ACC112 (cell line): ENCODE measurements around the gene POLR3A.
"Not testable (repeated sequence)": the region's sequence is repeated elsewhere in the genome, so short reads cannot be mapped to it uniquely, and the experiment has no call there.

ENCODE experiments used
- H2AFZ ChIP-seq: fragments of 200-600 bp; sonication (generic); one replicate; pipeline ENCODE4 v1.6.0; 2017; ENCODE audit warnings: antibody characterized with exemption, low read length; ENCODE audit not compliant: unreplicated experiment
- H3K27ac ChIP-seq: fragments of 200-600 bp; sonication (generic); 2 replicates; pipeline ENCODE4 v1.5.1; 2014; ENCODE audit warnings: low read depth, mild to moderate bottlenecking, antibody characterized with exemption, low read length, moderate library complexity
- H3K27me3 ChIP-seq: fragments of 200-600 bp; sonication (generic); 2 replicates; pipeline ENCODE4 v1.6.1; 2014; ENCODE audit warnings: mild to moderate bottlenecking, antibody characterized with exemption, low read length, moderate library complexity, mixed read lengths; ENCODE audit not compliant: insufficient read depth
- H3K36me3 ChIP-seq: fragments of 200-600 bp; sonication (generic); 2 replicates; pipeline ENCODE4 v1.6.1; 2016; ENCODE audit warnings: mild to moderate bottlenecking, antibody characterized with exemption, low read length, moderate library complexity, mixed read lengths; ENCODE audit not compliant: insufficient read depth
- H3K4me1 ChIP-seq: fragments of 200-600 bp; sonication (generic); one replicate; pipeline ENCODE4 v1.6.1; 2016; ENCODE audit warnings: low read length, mixed read lengths; ENCODE audit not compliant: insufficient read depth, unreplicated experiment, control insufficient read depth
- H3K4me3 ChIP-seq: fragments of 200-600 bp; sonication (generic); 2 replicates; pipeline ENCODE4 v1.5.1; 2014; ENCODE audit warnings: mild to moderate bottlenecking, low read depth, low read length
- H3K79me2 ChIP-seq: fragments of 200-600 bp; sonication (generic); one replicate; pipeline ENCODE4 v1.6.0; 2016; ENCODE audit warnings: low read length; ENCODE audit not compliant: control insufficient read depth, unreplicated experiment, insufficient read depth

The POLR3A gene

DNA sequence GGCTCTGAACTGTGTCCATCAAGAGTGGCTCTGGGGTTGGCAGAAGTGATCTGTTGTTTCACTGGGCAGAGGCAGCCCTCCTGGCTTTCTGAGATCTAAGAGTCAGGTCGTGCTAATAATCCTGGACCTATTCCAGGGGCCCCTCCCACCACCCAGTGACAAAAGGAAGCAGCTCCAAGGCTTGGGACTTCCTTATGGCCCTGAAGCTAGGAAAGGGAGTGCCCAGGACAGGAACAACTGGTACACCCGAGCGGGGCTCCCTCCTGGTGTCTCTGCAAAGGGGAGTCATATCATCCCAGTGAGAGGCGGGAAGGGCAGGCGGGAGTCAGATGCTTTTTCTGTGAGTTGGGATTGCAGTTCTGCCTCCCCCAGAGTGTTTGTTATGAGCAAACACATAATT lies 36.7 kb upstream of the POLR3A start:
- no peaks in the 10 kb centered on the region for H3K79me2 ChIP-seq
- peaks cover 8% of the 10 kb centered on the region; the same call in 1 of the 2 replicates for H3K27me3 ChIP-seq

GRCh38 chr10:78065611-78066010 lies 36.3 kb upstream of the POLR3A start:
- Histone ChIP-seq H3K4me1 (no peaks in the 10 kb centered on the region), H2AFZ (no peak overlapping the region), H3K27ac (no peak overlapping the region), H3K36me3 (no peaks in the 10 kb centered on the region), H3K4me3 (no peak overlapping the region), H3K79me2 (no peaks in the 10 kb centered on the region), H3K27me3 (peaks cover 8% of the 10 kb centered on the region; the same call in 1 of the 2 replicates)

More for the DNA sequence above, 36.7 kb upstream of the POLR3A start:
- no peak overlapping the region for H2AFZ ChIP-seq
- no peaks in the 10 kb centered on the region for H3K36me3 ChIP-seq
- no peak overlapping the region for H3K27ac ChIP-seq
- H3K4me1 ChIP-seq: no peaks in the 10 kb centered on the region
- no peak overlapping the region for H3K4me3 ChIP-seq

DNA sequence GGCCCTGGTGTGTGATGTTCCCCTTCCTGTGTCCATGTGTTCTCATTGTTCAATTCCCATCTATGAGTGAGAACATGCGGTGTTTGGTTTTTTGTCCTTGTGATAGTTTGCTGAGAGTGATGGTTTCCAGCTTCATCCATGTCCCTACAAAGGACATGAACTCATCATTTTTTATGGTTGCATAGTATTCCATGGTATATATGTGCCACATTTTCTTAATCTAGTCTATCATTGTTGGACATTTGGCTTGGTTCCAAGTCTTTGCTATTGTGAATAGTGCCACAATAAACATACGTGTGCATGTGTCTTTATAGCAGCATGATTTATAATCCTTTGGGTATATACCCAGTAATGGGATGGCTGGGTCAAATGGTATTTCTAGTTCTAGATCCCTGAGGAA lies 35.6 kb upstream of the POLR3A start:
- H2AFZ ChIP-seq, H3K4me1 ChIP-seq, H3K79me2 ChIP-seq, H3K36me3 ChIP-seq, H3K27ac ChIP-seq, H3K27me3 ChIP-seq, H3K4me3 ChIP-seq: not testable (repeated sequence)

GRCh38 chr10:78063236-78063635 lies 33.9 kb upstream of the POLR3A start:
- Histone ChIP-seq H3K27ac (no peak overlapping the region), H3K36me3 (no peaks in the 10 kb centered on the region), H3K79me2 (no peaks in the 10 kb centered on the region), H2AFZ (no peak overlapping the region), H3K27me3 (no peaks in the 10 kb centered on the region), H3K4me3 (no peak overlapping the region), H3K4me1 (no peaks in the 10 kb centered on the region)

DNA sequence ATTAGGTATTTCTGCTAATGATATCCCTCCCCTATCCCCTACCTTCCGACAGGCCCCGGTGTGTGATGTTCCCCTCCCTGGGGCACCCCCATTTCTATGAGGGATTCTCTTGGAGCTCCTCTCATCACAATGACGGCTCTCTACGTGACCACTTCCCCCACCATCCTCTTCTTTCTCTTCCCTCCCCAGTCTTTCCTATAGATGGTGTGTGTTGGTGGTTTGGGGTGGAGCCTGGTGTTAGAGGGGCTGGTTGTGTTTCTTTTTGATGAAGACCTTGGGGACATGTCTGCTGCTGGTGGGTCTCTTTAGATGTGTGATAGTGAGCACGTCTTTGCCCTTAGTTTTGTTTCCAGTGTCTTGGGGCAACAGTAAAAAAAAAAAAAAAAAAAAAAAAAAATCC lies 33.0 kb upstream of the POLR3A start:
- Histone ChIP-seq H3K27me3 (no peaks in the 10 kb centered on the region), H3K79me2 (no peaks in the 10 kb centered on the region), H3K27ac (no peak overlapping the region), H3K4me1 (no peaks in the 10 kb centered on the region), H3K36me3 (no peaks in the 10 kb centered on the region), H2AFZ (no peak overlapping the region), H3K4me3 (no peak overlapping the region)

DNA sequence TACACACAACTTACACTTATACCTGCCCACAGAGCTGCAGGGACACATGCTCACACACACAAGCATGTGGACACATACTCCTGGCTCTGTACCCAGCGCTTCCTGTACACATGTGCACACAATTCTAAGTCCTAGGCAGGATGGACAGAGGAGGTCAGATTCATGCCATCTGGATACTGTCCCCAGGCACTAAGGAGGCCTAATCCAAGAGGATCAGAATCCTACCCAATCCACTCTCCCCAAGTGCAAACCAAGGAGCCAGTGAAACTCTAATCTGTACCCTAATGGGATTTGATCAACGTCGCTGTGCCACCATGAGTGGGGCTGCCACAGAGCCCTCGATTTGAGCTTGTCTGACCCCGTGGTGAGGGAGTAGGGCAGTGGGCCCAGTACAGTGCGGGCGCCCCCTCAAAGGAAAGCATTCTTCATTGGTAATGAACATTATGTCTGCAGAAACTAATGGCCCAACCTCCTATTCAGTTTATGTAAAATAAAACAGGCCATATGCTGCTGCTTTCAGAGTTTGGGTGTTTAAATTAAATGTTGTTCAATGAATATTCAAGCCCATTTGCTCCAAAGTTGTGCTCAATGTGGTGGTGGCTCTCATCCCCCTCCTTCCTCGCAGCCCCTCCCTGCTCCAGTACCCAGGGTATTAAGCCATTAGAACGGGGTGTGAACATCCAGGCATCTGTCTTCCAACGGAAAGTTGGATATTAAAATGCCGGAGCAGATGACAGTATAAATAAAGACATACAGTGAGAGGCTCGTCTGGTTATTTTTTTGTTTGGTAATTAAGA lies 30.8 kb upstream of the POLR3A start:
- no peaks in the 10 kb centered on the region for H3K79me2 ChIP-seq
- H3K27ac ChIP-seq: no peak overlapping the region
- H3K4me1 ChIP-seq: no peaks in the 10 kb centered on the region
- no peaks in the 10 kb centered on the region for H3K27me3 ChIP-seq
- H3K36me3 ChIP-seq: no peaks in the 10 kb centered on the region
- no peak overlapping the region for H2AFZ ChIP-seq
- no peak overlapping the region for H3K4me3 ChIP-seq

- Histone ChIP-seq H2AFZ (no peak overlapping the region), H3K27ac (no peak overlapping the region), H3K4me3 (no peak overlapping the region), H3K36me3 (no peaks in the 10 kb centered on the region), H3K27me3 (no peaks in the 10 kb centered on the region), H3K4me1 (peaks cover under 1% of the 10 kb centered on the region), H3K79me2 (no peaks in the 10 kb centered on the region)
Measured at GRCh38 chr10:78058562-78058961, 29.2 kb upstream of the POLR3A start.

DNA sequence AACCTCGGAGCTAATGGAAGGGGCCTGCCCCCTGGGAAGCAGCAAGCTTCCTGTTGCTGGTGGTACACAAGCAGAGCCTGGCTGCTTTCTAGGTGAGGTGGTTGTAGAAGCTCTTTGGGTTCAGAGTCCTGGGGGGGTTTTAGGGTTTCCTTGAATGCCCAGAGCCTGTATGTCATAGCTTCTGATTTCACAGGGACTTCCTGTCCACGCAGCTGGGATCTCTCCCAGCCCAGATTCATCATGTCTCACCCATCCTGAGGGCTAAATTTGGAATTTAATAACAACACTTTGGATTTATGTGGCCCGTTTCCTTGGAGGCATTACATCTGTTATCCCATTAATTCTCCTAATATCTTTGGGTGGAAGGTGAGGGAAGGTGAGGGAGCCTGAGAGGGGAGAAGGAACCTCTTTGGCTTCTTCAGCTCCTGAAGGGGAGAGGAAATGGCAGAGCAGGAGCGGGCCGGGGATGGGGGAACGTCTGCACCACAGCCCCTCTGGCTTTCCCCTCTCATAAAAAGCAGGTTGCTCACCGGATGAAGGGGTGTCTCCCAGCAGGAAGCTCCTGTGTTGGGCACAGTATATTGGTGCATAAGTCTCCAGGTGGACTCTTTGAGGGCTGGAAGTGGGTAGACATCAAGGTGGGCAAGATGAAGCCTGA lies 24.0 kb upstream of the POLR3A start:
- Histone ChIP-seq H2AFZ (no peak overlapping the region), H3K4me3 (no peak overlapping the region), H3K79me2 (no peaks in the 10 kb centered on the region), H3K27me3 (no peaks in the 10 kb centered on the region), H3K4me1 (peaks cover 10% of the 10 kb centered on the region), H3K36me3 (no peaks in the 10 kb centered on the region), H3K27ac (no peak overlapping the region)

GRCh38 chr10:78049851-78050250 lies 20.5 kb upstream of the POLR3A start:
- no peaks in the 10 kb centered on the region for H3K36me3 ChIP-seq
- H3K4me3 ChIP-seq: no peak overlapping the region
- no peak overlapping the region for H3K27ac ChIP-seq
- peaks cover 10% of the 10 kb centered on the region for H3K4me1 ChIP-seq
- H3K27me3 ChIP-seq: no peaks in the 10 kb centered on the region
- no peak overlapping the region for H2AFZ ChIP-seq
- H3K79me2 ChIP-seq: no peaks in the 10 kb centered on the region

GRCh38 chr10:78047314-78047891 lies 18.1 kb upstream of the POLR3A start:
- Histone ChIP-seq H3K79me2 (no peaks in the 10 kb centered on the region), H3K27me3 (no peaks in the 10 kb centered on the region), H2AFZ (no peak overlapping the region), H3K27ac (no peak overlapping the region), H3K4me1 (peaks cover 15% of the 10 kb centered on the region), H3K4me3 (no peak overlapping the region), H3K36me3 (no peaks in the 10 kb centered on the region)
